Body of pancreas (tissue), 4 donors: ENCODE data around the gene B4GAT1. TPM values are rescaled to one million over a fixed set of nuclear protein-coding genes. Genes with fewer than 3 reads are reported as not detected.

Source experiments
- ATAC-seq: fragments of 150-250 bp; one replicate; pipeline ENCODE4 v1.9.1; 2016
- DNase-seq, 4 donors: peaks; one replicate each; pipeline ENCODE4 v3.0.0-alpha.2; 2019
- H3K27ac ChIP-seq, 4 donors: fragments of 200-600 bp; sonication (generic); 1 replicate in 3 of 4; 2 replicates in 1 of 4; pipeline versions ENCODE4 v1.5.1 to v1.6.1; 2016 to 2019; ENCODE audit warnings: mild to moderate bottlenecking in 1 of 4, mixed read lengths in 1 of 4, moderate library complexity in 1 of 4
- H3K27me3 ChIP-seq, 2 donors: fragments of 200-600 bp; sonication (generic); one replicate each; pipeline ENCODE4 v1.6.0; 2016; ENCODE audit warnings: mild to moderate bottlenecking in 1 of 2
- H3K36me3 ChIP-seq, 2 donors: fragments of 200-600 bp; sonication (generic); replicated peaks in 1 of 2; 2 replicates each; pipeline ENCODE4 v1.5.1; 2016; ENCODE audit warnings: low read depth in 2 of 2; ENCODE audit not compliant: insufficient read depth in 1 of 2
- H3K4me1 ChIP-seq: fragments of 200-600 bp; sonication (generic); one replicate; pipeline ENCODE4 v1.6.0; 2016
- H3K4me3 ChIP-seq, 2 donors: fragments of 200-600 bp; sonication (generic); 1 replicate in 1 of 2; 2 replicates in 1 of 2; pipeline ENCODE4 v1.5.1; 2016 to 2019
- H3K9me3 ChIP-seq, 3 donors: fragments of 200-600 bp; sonication (generic); 1 replicate in 2 of 3; 2 replicates in 1 of 3; pipeline ENCODE4 v1.5.1; 2016
- POLR2A ChIP-seq, 3 donors: fragments of 450-650 bp; IDR thresholded peaks; one replicate each; pipeline ENCODE4 v1.6.1; 2016; ENCODE audit warnings: antibody characterized with exemption in 3 of 3, mild to moderate bottlenecking in 2 of 3
- WGBS, 2 donors: methylation state at CpG; one replicate each; pipeline ENCODE4 v1.1.5; 2017; 5-methylcytosine and 5-hydroxymethylcytosine counted together
- intact Hi-C: fragments of 100-400 bp; cut with DNase I; formaldehyde crosslinking; loops from one replicate; pipeline ENCODE4 v1.15.1; 2023
- total RNA-seq, 2 donors: library from RNA; depleted of rRNA; stranded (reverse); fragments of >200 nt; gene quantifications; one replicate each; pipeline ENCODE4 v1.1.0, GENCODE V29; 2016
- TF ChIP-seq, protein P1 (sequence below), 7 experiments: fragments of 450-650 bp in 4 of 7; fragments of 200-600 bp in 3 of 7; sonication (generic) in 3 of 7; IDR thresholded peaks; one replicate each; pipeline ENCODE4 v1.5.1; 2016 to 2019; ENCODE audit warnings: antibody characterized with exemption in 7 of 7

Gene B4GAT1
- total RNA-seq, 2 donors from 2014 or later: 17.8 to 20.8 TPM

DNA sequence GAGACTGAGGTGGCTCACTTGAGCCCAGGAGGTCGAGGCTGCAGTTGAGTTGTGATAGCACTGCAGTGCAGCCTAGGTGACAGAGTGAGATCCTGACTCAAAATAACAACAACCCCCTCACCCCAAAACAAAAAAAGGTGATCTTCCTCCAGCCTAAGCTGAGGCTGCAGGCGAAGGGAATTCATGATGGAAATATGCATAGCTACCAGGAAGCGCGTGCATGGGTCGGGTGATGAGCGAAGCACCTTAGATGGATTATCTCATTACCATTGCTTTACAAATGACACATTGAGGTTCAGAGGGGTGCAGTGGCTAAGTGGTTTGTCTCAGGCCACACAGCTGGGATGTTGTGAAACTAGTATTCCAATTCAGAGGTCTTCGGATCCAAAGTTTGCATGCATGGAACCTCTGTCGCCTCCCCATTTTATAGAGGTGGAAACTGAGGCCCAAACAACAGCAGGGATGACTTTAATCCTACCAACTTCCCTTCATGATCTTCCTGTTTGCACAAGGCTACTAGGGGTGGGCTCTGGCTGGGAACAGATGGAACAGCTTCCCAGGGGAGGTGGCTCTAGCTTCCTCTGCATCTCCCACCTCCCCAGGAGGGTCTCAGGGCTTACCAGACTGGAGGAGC is 19.5 kb upstream of the B4GAT1 start:
- H3K36me3 ChIP-seq: no peaks in the 10 kb centered on the region
- H3K4me3 ChIP-seq: no peak overlapping the region
- H3K27ac ChIP-seq: no peak overlapping the region
- H3K4me1 ChIP-seq: peaks cover 21% of the 10 kb centered on the region
- DNase-seq: no peak
- intact Hi-C loops: no loop called here
- no peaks in the 10 kb centered on the region for H3K27me3 ChIP-seq
- TF ChIP-seq, protein P1, sequence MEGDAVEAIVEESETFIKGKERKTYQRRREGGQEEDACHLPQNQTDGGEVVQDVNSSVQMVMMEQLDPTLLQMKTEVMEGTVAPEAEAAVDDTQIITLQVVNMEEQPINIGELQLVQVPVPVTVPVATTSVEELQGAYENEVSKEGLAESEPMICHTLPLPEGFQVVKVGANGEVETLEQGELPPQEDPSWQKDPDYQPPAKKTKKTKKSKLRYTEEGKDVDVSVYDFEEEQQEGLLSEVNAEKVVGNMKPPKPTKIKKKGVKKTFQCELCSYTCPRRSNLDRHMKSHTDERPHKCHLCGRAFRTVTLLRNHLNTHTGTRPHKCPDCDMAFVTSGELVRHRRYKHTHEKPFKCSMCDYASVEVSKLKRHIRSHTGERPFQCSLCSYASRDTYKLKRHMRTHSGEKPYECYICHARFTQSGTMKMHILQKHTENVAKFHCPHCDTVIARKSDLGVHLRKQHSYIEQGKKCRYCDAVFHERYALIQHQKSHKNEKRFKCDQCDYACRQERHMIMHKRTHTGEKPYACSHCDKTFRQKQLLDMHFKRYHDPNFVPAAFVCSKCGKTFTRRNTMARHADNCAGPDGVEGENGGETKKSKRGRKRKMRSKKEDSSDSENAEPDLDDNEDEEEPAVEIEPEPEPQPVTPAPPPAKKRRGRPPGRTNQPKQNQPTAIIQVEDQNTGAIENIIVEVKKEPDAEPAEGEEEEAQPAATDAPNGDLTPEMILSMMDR (IDR thresholded peaks at IDR 0.05): no peak
- TF ChIP-seq POLR2A (IDR thresholded peaks at IDR 0.05): no peak
- no peaks in the 10 kb centered on the region for H3K9me3 ChIP-seq
- WGBS, 2 donors: 96 to 97% methylated on average over 7 to 8 of the region's 8 CpGs
- no peak for ATAC-seq

DNA sequence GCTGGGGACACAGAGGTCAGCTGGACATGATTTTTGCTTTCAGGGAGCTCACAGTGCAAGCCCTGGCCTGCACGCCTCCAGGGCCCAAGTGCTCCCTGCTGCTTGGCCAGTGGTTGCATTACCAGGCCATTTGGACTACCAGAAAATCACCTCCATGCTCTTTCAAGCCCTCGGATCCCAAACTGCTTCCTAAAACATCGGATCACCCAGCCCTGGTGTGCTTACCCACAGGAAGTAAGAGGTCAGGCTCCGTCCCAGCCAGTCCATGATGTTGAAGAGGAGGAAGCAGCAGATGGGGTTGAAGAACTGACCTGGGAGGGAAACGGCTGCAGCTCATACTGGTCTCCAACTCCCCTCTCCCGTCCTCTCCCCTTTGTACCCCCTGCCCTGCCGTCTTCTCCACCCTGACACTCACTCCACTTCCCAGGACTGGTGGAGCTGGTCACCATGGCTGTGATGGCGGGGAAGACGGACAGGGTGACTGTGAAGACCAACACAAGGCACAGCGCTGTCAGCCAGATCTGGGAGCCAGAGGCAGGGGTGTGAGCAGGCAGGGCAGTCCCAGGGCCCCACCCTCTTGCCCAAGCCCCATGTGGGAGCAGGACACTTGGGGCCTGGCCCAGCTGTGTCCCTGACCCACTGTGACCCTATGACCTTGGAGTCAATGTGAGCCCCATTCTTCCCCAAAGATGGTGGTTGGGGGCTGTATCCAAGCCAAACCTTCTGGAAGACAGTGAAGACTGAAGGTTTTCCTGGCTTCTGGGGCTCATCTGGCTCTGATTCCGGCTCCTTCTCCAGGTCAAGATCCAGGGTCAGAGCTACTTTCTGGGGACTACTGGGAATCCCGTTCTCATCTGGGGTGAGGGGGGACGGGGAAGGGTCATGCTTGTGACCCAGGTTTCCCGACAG is 18.5 kb upstream of the B4GAT1 start:
- Histone ChIP-seq H3K9me3 (no peaks in the 10 kb centered on the region), H3K4me1 (peaks cover 21% of the 10 kb centered on the region), H3K36me3 (no peaks in the 10 kb centered on the region), H3K27ac (no peak overlapping the region), H3K27me3 (no peaks in the 10 kb centered on the region), H3K4me3 (no peak overlapping the region)
- intact Hi-C loops: no loop called here
- DNase-seq (no peak), ATAC-seq (no peak)
- TF ChIP-seq POLR2A (IDR thresholded peaks at IDR 0.05): no peak
- TF ChIP-seq, protein P1 (IDR thresholded peaks at IDR 0.05): no peak
- 73 to 79% methylated on average over 8 to 14 of the region's 14 CpGs for WGBS, 2 donors

DNA sequence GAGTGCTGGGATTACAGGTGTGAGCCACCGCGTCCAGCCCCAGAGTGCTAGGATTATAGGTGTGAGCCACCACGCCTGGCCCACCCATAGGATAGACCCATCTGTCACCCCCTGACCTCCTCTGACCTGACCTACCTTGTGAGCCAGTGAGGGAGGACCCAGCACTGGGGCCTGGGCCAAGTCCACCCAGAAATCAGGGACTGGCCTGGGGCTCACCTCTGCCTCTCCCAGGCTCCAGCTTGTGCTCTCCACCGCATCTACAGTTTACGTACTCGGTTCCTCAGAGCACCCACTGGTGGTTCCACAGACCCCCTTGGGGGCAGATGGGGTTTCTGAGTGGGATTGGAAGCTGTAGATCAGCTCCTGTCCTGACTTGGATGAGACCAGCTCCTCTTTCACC is 17.7 kb upstream of the B4GAT1 start:
- no peaks in the 10 kb centered on the region for H3K36me3 ChIP-seq
- WGBS, 2 donors: 100% methylated on average over 4 to 6 of the region's 6 CpGs
- intact Hi-C loops: no loop called here
- TF ChIP-seq, protein P1 (IDR thresholded peaks at IDR 0.05): no peak
- no peak for TF ChIP-seq POLR2A (IDR thresholded peaks at IDR 0.05)
- H3K27me3 ChIP-seq: no peaks in the 10 kb centered on the region
- H3K27ac ChIP-seq: no peak overlapping the region
- no peak overlapping the region for H3K4me3 ChIP-seq
- H3K4me1 ChIP-seq: peaks cover 13% of the 10 kb centered on the region
- DNase-seq (no peak), ATAC-seq (no peak)
- no peaks in the 10 kb centered on the region for H3K9me3 ChIP-seq

DNA sequence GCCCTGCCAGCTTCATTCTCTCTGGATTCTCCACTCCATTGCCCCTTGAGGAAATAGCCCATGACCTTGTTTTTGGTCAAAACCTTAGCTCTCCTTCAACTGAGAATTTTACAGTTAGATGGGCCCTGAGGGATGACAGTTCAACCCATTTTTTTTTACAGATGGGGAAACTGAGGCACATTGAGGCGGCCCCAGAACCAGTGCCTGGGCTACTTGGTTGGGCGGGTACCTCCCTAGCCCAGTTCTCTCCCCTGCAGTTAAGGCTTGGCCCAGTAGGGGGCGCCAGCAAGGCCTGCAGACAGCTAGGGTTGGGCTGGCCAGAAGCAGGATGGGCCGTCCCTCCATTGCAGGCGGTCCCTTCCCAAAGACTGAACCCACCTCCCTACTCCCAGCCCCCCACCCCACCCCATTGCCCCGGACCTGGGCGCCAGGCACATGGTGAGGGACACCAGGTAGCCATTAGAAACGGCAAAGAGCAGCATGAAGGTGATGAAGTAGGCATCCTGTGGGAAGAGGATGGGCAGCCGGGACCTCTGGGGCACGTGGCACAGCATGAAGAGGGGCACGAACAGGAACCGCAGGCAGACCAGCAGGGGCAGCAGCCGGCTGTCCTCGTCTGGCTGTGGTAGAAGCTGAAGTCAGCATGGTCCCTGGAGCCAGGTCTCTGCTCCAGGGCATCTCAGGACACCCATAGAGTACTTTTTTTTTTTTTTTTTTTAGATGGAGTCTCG is 16.5 kb upstream of the B4GAT1 start:
- Histone ChIP-seq H3K36me3 (no peaks in the 10 kb centered on the region), H3K9me3 (no peaks in the 10 kb centered on the region), H3K27ac (no peak overlapping the region), H3K4me3 (no peak overlapping the region), H3K27me3 (no peaks in the 10 kb centered on the region), H3K4me1 (peaks cover 15% of the 10 kb centered on the region)
- no peak for TF ChIP-seq POLR2A (IDR thresholded peaks at IDR 0.05)
- TF ChIP-seq, protein P1 (IDR thresholded peaks at IDR 0.05): peak; percentile 15 to 49 (median 40)
- WGBS, 2 donors: 82% methylated on average over 12 to 15 of the region's 15 CpGs
- intact Hi-C loops: no loop called here
- no peak for ATAC-seq
- peak in 3 of 4 donors; percentile 42 to 63 (median 56) for DNase-seq
